PFSK-1 (cell line): ENCODE data around the gene TMEM219.

Experiments used
- FOXP2 ChIP-seq: optimal IDR thresholded peaks from 2 replicates; pipeline ENCODE3; 2011; ENCODE audit warnings: borderline replicate concordance, control low read depth, inconsistent platforms; ENCODE audit not compliant: insufficient read depth; ENCODE audit errors: extremely low read length, extremely low read depth
- POLR2AphosphoS5 ChIP-seq: IDR thresholded peaks from 2 replicates; pipeline ENCODE4 v1.6.1; 2012; ENCODE audit warnings: low read depth, mild to moderate bottlenecking, control low read depth, low read length, moderate library complexity
- REST ChIP-seq, 2 experiments: IDR thresholded peaks; 2 replicates each; pipeline versions ENCODE4 v1.6.1 to v1.8.0; 2011 to 2012; ENCODE audit warnings: low read depth in 2 of 2, low read length in 2 of 2, control low read depth in 1 of 2, inconsistent platforms in 1 of 2, mild to moderate bottlenecking in 1 of 2, moderate library complexity in 1 of 2; ENCODE audit not compliant: insufficient read depth in 1 of 2
- SIN3A ChIP-seq: IDR thresholded peaks from 2 replicates; pipeline ENCODE4 v1.6.1; 2012; ENCODE audit warnings: mild to moderate bottlenecking, low read length, moderate library complexity, borderline replicate concordance; ENCODE audit not compliant: insufficient read depth
- TAF1 ChIP-seq: IDR thresholded peaks from 2 replicates; pipeline ENCODE4 v1.6.1; 2012; ENCODE audit warnings: low read length, control low read depth, borderline replicate concordance; ENCODE audit not compliant: insufficient read depth

- no peak for TF ChIP-seq POLR2AphosphoS5
- TF ChIP-seq TAF1, result no peak
- no peak for TF ChIP-seq REST (IDR thresholded peaks at IDR 0.05; ENCODE audit: insufficient read depth in 1 of 2, low read depth in 2 of 2, low read length in 2 of 2)
- no peak for TF ChIP-seq FOXP2
- no peak for TF ChIP-seq SIN3A
These were observed 55.4 kb downstream of the TMEM219 start for GRCh38 chr16:30017277-30017656.
